Measurements from ENCODE around the gene MT3. TPM values are rescaled to one million over a fixed set of nuclear protein-coding genes. Genes with fewer than 3 reads are reported as not detected.

MT3 gene
- total and polyA plus RNA-seq, 2 of the 13 experiments (the other 11 are each of a cell fraction or from before 2014, with no cell fraction given): not detected

GRCh38 chr16:56632156-56632847 is 43.0 kb downstream of the MT3 start, which contains the start of gene MT1M (continued):
- TF ChIP-seq SKIL (CRISPR knock-in tag; IDR thresholded peaks at IDR 0.05; ENCODE audit: borderline replicate concordance): no peak
- TF ChIP-seq ZNF710 (CRISPR knock-in tag; IDR thresholded peaks at IDR 0.05; ENCODE audit: borderline replicate concordance): no peak
- no peak for TF ChIP-seq ZNF232 (CRISPR knock-in tag; IDR thresholded peaks at IDR 0.05; ENCODE audit: borderline replicate concordance)
- no peak for TF ChIP-seq FOXK2 (IDR thresholded peaks at IDR 0.05)
- peak; percentile 78; the same call in 1 of the 2 replicates for TF ChIP-seq ZNF800 (CRISPR knock-in tag; IDR thresholded peaks at IDR 0.05)
- TF ChIP-seq ZSCAN9 (CRISPR knock-in tag; IDR thresholded peaks at IDR 0.05; ENCODE audit: borderline replicate concordance): no peak
- no peak for TF ChIP-seq ZFP36L1 (CRISPR knock-in tag; IDR thresholded peaks at IDR 0.05)
- TF ChIP-seq TFE3 (CRISPR knock-in tag; IDR thresholded peaks at IDR 0.05): no peak
- TF ChIP-seq THAP9 (CRISPR knock-in tag; IDR thresholded peaks at IDR 0.05; ENCODE audit: borderline replicate concordance): no peak
- peak; percentile 25; the same call in 1 of the 2 replicates for TF ChIP-seq MXD1 (CRISPR knock-in tag; IDR thresholded peaks at IDR 0.05)
- TF ChIP-seq ZNF24 (IDR thresholded peaks at IDR 0.05): no peak

All from HepG2 (cell line).